Bronchial epithelial cell (primary cell): Measurements from ENCODE around the gene MPP7. TPM values are rescaled to one million over a fixed set of nuclear protein-coding genes. Genes with fewer than 3 reads are reported as not detected.
A peak's percentile ranks its signal among the peaks of the same experiment; 100 is the strongest.

Source experiments
- DNase-seq: peaks from one replicate; pipeline ENCODE4 v3.0.0-alpha.2; 2010; ENCODE audit warnings: low read depth
- FAIRE-seq: peaks from 2 replicates; lab custom pipeline; 2011; peaks lifted over from hg19 to GRCh38; lab: Jason Lieb, UNC
- H3K27me3 ChIP-seq: 2 replicates; pipeline ENCODE4 v1.5.1; 2011; ENCODE audit warnings: low read length; ENCODE audit not compliant: control insufficient read depth, insufficient read depth
- H3K36me3 ChIP-seq: 2 replicates; pipeline ENCODE4 v1.5.1; 2011; ENCODE audit warnings: low read length; ENCODE audit not compliant: control insufficient read depth, insufficient read depth
- H3K4me3 ChIP-seq: 2 replicates; pipeline ENCODE4 v1.5.1; 2011; ENCODE audit warnings: mild to moderate bottlenecking, low read depth, low read length, control low read depth
- total RNA-seq: library from RNA; depleted of rRNA; stranded (reverse); fragments of >200 nt; gene quantifications from 2 replicates; pipeline ENCODE4 v1.2.1, GENCODE V29; 2014
- TF ChIP-seq, protein P1 (sequence below): IDR thresholded peaks from 2 replicates; pipeline ENCODE4 v1.5.1; 2011; ENCODE audit warnings: mild to moderate bottlenecking, moderate library complexity, low read length, control low read depth, inconsistent platforms; ENCODE audit not compliant: insufficient read depth, severe bottlenecking

MPP7 gene
- total RNA-seq, 1 donor from 2014 or later: 11.1 TPM

DNA sequence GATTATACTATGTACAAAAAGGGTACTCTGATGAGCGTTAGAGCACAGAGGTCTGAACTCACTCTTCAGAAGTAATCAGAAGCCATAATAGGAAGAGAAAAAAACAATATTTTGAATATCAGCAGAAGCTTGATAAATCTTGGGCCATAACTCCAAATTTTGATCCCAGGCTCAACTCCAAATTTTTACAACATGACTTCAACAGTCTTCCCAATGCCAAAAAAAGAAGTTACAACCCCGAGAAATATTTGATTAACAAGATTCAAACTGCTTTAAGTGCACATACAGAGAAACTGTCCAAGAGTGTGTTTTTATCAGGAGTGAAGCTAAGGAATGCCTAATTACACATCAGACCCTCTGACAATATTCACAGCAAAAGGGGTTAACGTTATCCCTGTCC, 7.5 kb downstream of the MPP7 start:
- no peak overlapping the region for H3K4me3 ChIP-seq
- H3K36me3 ChIP-seq: no peaks in the 10 kb centered on the region
- TF ChIP-seq, protein P1, sequence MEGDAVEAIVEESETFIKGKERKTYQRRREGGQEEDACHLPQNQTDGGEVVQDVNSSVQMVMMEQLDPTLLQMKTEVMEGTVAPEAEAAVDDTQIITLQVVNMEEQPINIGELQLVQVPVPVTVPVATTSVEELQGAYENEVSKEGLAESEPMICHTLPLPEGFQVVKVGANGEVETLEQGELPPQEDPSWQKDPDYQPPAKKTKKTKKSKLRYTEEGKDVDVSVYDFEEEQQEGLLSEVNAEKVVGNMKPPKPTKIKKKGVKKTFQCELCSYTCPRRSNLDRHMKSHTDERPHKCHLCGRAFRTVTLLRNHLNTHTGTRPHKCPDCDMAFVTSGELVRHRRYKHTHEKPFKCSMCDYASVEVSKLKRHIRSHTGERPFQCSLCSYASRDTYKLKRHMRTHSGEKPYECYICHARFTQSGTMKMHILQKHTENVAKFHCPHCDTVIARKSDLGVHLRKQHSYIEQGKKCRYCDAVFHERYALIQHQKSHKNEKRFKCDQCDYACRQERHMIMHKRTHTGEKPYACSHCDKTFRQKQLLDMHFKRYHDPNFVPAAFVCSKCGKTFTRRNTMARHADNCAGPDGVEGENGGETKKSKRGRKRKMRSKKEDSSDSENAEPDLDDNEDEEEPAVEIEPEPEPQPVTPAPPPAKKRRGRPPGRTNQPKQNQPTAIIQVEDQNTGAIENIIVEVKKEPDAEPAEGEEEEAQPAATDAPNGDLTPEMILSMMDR: no peak
- H3K27me3 ChIP-seq: no peaks in the 10 kb centered on the region
- DNase-seq (no peak), FAIRE-seq (no peak)

GRCh38 chr10:28294809-28295208, 8.1 kb downstream of the MPP7 start:
- no peak for FAIRE-seq
- TF ChIP-seq, protein P1: no peak
- H3K4me3 ChIP-seq: no peak overlapping the region
- no peak for DNase-seq
- no peaks in the 10 kb centered on the region for H3K36me3 ChIP-seq
- H3K27me3 ChIP-seq: no peaks in the 10 kb centered on the region

DNA sequence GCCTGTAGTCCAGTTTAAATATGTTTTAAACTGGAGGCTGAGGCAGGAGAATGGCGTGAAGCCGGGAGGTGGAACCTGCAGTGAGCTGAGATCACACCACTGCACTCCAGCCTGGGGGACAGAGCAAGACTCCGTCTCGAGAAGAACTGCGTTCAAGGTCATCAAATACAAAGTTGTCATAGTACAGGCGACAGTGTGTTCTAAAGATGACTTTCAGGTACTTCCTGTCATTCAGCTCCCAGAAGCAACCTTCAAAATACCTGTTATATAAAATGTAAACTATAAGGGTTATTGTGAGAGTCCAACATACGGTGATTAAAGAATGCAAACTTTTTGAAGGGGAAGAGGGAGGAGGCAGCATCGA, 8.7 kb downstream of the MPP7 start:
- TF ChIP-seq, protein P1: no peak
- Histone ChIP-seq H3K27me3 (no peaks in the 10 kb centered on the region), H3K4me3 (no peak overlapping the region), H3K36me3 (no peaks in the 10 kb centered on the region)
- FAIRE-seq: no peak
- no peak for DNase-seq

DNA sequence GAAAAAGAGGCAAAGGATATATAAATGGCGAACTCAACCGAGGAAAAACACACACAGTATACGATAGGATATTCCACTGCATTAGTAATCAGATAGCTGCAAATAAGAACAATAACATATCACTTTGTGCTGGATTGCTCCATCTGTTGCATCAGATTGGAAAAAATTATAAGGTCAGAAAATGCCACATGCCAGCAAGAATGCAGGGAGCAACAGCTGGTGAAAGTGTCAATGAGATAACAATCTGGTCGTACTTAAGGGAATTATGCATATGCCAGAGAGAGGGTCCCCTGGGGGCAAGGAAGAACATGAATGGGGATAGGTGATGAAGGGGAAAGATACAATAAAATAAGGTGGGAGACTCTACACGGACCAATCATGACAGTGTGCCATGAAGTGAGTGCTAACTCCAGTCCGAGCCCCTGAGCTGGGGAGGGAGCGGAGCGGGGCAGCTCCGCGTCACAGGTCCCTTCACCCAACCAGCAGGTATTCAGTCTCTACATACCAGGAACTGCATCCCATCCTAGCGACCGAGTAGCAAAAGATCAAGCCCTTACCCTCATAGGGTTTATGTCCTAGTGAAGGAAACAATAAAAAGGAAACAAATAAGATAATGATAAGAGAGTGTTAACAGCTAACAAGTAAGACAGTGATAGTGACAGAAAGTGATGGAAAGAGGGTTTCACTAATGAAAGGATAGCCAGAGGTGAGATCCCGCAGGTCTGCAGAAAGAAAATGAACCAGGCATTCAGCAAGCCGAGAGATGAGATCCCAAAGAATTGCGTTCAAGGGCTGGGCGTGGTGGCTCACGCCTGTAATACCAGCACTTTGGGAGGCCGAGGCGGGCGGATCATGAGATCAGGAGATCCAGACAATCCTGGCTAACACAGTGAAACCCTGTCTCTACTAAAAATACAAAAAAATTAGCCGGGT, 9.4 kb downstream of the MPP7 start:
- TF ChIP-seq, protein P1: no peak
- no peaks in the 10 kb centered on the region for H3K27me3 ChIP-seq
- no peaks in the 10 kb centered on the region for H3K36me3 ChIP-seq
- no peak for DNase-seq
- H3K4me3 ChIP-seq: no peak overlapping the region
- FAIRE-seq: no peak

- H3K4me3 ChIP-seq: no peak overlapping the region
- FAIRE-seq: peak; percentile 7
- no peaks in the 10 kb centered on the region for H3K27me3 ChIP-seq
- H3K36me3 ChIP-seq: no peaks in the 10 kb centered on the region
- DNase-seq: peak; percentile 95
- TF ChIP-seq, protein P1: no peak
These were observed 11.0 kb downstream of the MPP7 start for GRCh38 chr10:28291881-28292297.
